ENCODE measurements around the gene GALNT1. TPM values are rescaled to one million over a fixed set of nuclear protein-coding genes. Genes with fewer than 3 reads are reported as not detected.

Gene GALNT1
- total and polyA plus RNA-seq, 4 donors: 18.1 to 65.3 (median 37.3) TPM

DNA sequence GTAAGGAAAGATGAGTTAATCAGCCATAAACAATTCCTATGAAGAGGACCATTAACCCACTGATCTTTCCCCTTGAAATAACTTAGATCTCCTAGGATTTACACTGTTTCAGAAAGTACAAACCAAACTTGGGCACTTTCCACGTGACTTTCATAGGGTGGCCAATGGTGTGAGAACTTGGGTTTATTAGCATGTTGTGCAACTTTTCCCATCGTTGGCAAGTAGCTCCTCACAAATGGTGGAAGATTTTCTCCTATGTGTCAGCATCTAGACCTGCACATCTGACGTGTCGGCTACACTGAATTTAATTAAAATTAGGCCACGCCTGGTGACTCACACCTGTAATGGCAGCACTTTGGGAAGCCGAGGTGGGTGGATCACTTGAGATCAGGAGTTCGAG is 116.3 kb downstream of the GALNT1 start:
- 95 to 98% methylated on average over 7 of the region's 7 CpGs for WGBS, 2 donors
- DNase-seq: no peak
- ATAC-seq (ENCODE audit: low FRiP score): no peak

DNA sequence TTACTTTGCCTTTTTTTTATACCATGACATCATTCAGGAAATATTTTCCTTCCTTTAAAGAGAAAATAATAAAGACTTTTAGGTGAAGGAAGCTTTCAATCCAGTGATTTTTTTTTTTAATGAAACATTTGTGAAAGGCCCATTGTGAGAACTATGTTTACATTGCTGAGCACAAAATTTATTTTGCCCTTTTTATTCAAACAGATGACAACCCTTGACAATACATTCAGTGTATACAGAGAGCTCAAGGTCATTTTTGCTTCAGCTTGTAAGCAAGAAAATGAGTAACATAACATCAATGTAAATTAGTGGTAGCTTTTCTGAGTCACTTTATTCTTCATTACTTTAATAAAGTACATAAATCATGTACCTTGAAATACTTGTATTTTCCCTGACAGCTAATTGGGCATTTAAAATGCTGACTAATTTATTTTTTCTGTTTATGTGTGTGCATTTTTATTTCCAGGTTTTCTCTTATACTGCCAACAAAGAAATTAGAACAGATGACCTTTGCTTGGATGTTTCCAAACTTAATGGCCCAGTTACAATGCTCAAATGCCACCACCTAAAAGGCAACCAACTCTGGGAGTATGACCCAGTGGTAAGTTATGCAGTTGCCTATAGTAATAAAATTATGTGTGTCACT is 121.6 kb downstream of the GALNT1 start:
- no peaks in the 10 kb centered on the region for H3K4me1 ChIP-seq (ENCODE audit: control insufficient read depth in 1 of 2, insufficient read depth in 2 of 2, low read length in 2 of 2)
- peaks cover 1 to 4% of the 10 kb centered on the region in 2 donors for H3K36me3 ChIP-seq (ENCODE audit: control insufficient read depth in 1 of 2, insufficient read depth in 2 of 2, low read length in 1 of 2)
- ATAC-seq (ENCODE audit: low FRiP score): no peak
- no peak overlapping the region for H3K4me3 ChIP-seq (ENCODE audit: low read length in 2 of 2)
- intact Hi-C loops (cut with DNase I): no loop called here
- DNase-seq: no peak
- no peaks in the 10 kb centered on the region for H3K27me3 ChIP-seq (ENCODE audit: control insufficient read depth in 1 of 2, insufficient read depth in 2 of 2, low read length in 1 of 2)
- no peak overlapping the region for H3K27ac ChIP-seq (ENCODE audit: low read depth in 1 of 2, low read length in 2 of 2)
- H3K9me3 ChIP-seq (ENCODE audit: control insufficient read depth, low read length): no peaks in the 10 kb centered on the region

More for the DNA sequence above, 116.3 kb downstream of the GALNT1 start:
- intact Hi-C loops (cut with DNase I): loop anchor here in 1 of 2 donors (10.0 kb wide), 1 partner anchor 293 kb away; no protein-coding TSS in a partner anchor
- H3K9me3 ChIP-seq (ENCODE audit: control insufficient read depth, low read length): no peaks in the 10 kb centered on the region
- H3K4me1 ChIP-seq (ENCODE audit: control insufficient read depth in 1 of 2, insufficient read depth in 2 of 2, low read length in 2 of 2): peaks cover 2 to 4% of the 10 kb centered on the region in 2 donors
- H3K27ac ChIP-seq (ENCODE audit: low read depth in 1 of 2, low read length in 2 of 2): no peak overlapping the region
- H3K36me3 ChIP-seq (ENCODE audit: control insufficient read depth in 1 of 2, insufficient read depth in 2 of 2, low read length in 1 of 2): peaks cover 0 to 4% of the 10 kb centered on the region in 2 donors
- no peaks in the 10 kb centered on the region for H3K27me3 ChIP-seq (ENCODE audit: control insufficient read depth in 1 of 2, insufficient read depth in 2 of 2, low read length in 1 of 2)
- H3K4me3 ChIP-seq (ENCODE audit: low read length in 2 of 2): no peak overlapping the region

DNA sequence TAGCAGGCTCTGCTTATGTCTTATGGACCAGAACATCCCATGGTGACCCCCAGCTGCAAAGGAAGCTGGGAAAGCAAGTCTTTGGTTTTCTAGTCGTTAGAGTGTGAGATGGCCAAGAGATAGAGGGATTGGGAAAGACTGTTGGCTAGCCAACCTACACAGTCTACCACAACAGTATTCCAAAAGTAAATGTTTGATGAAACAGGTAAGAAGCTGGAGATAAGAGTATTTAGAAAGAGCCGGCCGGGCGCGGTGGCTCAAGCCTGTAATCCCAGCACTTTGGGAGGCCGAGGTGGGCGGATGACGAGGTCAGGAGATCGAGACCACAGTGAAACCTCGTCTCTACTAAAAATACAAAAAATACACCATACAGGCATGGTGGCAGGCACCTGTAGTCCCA is 124.4 kb downstream of the GALNT1 start:
- intact Hi-C loops (cut with DNase I): no loop called here
- no peak for DNase-seq
- Histone ChIP-seq H3K27me3 (ENCODE audit: control insufficient read depth in 1 of 2, insufficient read depth in 2 of 2, low read length in 1 of 2) (no peaks in the 10 kb centered on the region), H3K27ac (ENCODE audit: low read depth in 1 of 2, low read length in 2 of 2) (no peak overlapping the region), H3K9me3 (ENCODE audit: control insufficient read depth, low read length) (no peaks in the 10 kb centered on the region), H3K36me3 (ENCODE audit: control insufficient read depth in 1 of 2, insufficient read depth in 2 of 2, low read length in 1 of 2) (peaks cover 1 to 5% of the 10 kb centered on the region in 2 donors), H3K4me3 (ENCODE audit: low read length in 2 of 2) (no peak overlapping the region), H3K4me1 (ENCODE audit: control insufficient read depth in 1 of 2, insufficient read depth in 2 of 2, low read length in 2 of 2) (no peaks in the 10 kb centered on the region)
- WGBS, 2 donors: 93 to 95% methylated on average over 10 of the region's 10 CpGs
- no peak for ATAC-seq (ENCODE audit: low FRiP score)

DNA sequence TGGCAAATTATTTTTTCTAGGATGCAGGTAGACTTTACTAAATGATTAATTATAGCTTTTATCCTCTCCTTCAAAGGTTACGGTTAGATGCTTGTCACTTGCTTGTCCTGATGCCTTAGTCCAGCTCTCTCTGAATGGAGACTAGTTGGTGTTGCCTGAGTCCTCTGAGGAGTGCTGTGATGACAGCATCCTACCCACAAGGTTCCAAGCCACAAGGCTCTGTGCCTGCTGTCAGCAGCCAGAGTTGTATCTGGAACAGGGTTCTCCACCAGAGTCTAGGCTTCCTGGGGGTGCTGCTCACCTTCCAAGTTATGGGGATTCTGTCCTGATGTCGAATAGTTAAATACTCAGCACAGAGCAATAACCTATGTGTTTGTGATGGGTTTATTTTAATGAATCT is 125.7 kb downstream of the GALNT1 start:
- no peak overlapping the region for H3K27ac ChIP-seq (ENCODE audit: low read depth in 1 of 2, low read length in 2 of 2)
- no peaks in the 10 kb centered on the region for H3K9me3 ChIP-seq (ENCODE audit: control insufficient read depth, low read length)
- no peaks in the 10 kb centered on the region for H3K27me3 ChIP-seq (ENCODE audit: control insufficient read depth in 1 of 2, insufficient read depth in 2 of 2, low read length in 1 of 2)
- H3K4me3 ChIP-seq (ENCODE audit: low read length in 2 of 2): no peak overlapping the region
- WGBS, 2 donors: 94 to 98% methylated on average over 2 of the region's 2 CpGs
- intact Hi-C loops (cut with DNase I): no loop called here
- H3K36me3 ChIP-seq (ENCODE audit: control insufficient read depth in 1 of 2, insufficient read depth in 2 of 2, low read length in 1 of 2): peaks cover 1 to 5% of the 10 kb centered on the region in 2 donors
- H3K4me1 ChIP-seq (ENCODE audit: control insufficient read depth in 1 of 2, insufficient read depth in 2 of 2, low read length in 2 of 2): no peaks in the 10 kb centered on the region
- no peak for DNase-seq
- no peak for ATAC-seq (ENCODE audit: low FRiP score)

DNA sequence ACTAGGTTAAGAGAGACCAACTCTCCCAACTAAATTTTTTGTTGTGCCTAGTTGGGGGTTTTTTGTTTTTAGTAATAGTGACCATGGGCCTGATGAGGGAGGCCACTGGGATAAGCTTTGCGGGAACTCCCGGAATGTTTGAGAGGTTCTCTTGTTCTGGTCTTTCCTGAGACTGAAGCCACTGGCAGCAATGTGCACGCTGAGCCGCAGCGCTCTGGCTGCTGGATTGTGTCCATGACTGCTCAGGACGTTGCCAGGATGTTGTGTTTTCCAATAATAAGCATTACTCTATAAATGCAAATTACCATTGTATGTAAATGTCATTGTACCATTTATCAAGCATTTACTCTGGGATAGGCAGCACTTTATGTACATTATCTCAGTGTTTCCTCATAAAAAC is 126.1 kb downstream of the GALNT1 start:
- H3K27ac ChIP-seq (ENCODE audit: low read depth in 1 of 2, low read length in 2 of 2): no peak overlapping the region
- DNase-seq (no peak), ATAC-seq (ENCODE audit: low FRiP score) (no peak)
- H3K36me3 ChIP-seq (ENCODE audit: control insufficient read depth in 1 of 2, insufficient read depth in 2 of 2, low read length in 1 of 2): peaks cover 1 to 5% of the 10 kb centered on the region in 2 donors
- 38% methylated on average over 6 of the region's 6 CpGs for WGBS, 2 donors
- H3K4me3 ChIP-seq (ENCODE audit: low read length in 2 of 2): no peak overlapping the region
- H3K9me3 ChIP-seq (ENCODE audit: control insufficient read depth, low read length): no peaks in the 10 kb centered on the region
- no peaks in the 10 kb centered on the region for H3K27me3 ChIP-seq (ENCODE audit: control insufficient read depth in 1 of 2, insufficient read depth in 2 of 2, low read length in 1 of 2)
- intact Hi-C loops (cut with DNase I): no loop called here
- H3K4me1 ChIP-seq (ENCODE audit: control insufficient read depth in 1 of 2, insufficient read depth in 2 of 2, low read length in 2 of 2): no peaks in the 10 kb centered on the region

DNA sequence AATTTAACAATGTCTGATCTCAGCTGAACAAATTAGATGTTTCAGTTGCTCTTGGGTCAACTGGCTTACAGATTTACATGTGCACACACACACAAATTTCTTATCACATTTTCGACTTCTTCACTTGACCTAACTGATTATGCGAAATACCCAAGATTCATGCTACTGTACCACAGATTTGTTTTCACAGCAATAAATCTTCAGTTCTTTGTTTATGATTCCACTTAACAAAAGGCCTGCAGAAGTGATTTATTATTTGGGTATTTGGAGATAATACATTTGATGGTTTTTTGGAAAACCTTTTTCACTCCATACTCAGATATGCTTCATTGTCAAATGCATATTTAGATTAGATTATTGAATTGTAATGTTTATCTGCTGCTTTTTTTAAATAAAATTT is 129.0 kb downstream of the GALNT1 start:
- no peaks in the 10 kb centered on the region for H3K4me1 ChIP-seq (ENCODE audit: control insufficient read depth in 1 of 2, insufficient read depth in 2 of 2, low read length in 2 of 2)
- peaks cover 0 to 5% of the 10 kb centered on the region in 2 donors for H3K36me3 ChIP-seq (ENCODE audit: control insufficient read depth in 1 of 2, insufficient read depth in 2 of 2, low read length in 1 of 2)
- no peak overlapping the region for H3K27ac ChIP-seq (ENCODE audit: low read depth in 1 of 2, low read length in 2 of 2)
- no peaks in the 10 kb centered on the region for H3K9me3 ChIP-seq (ENCODE audit: control insufficient read depth, low read length)
- DNase-seq: no peak
- no peak overlapping the region for H3K4me3 ChIP-seq (ENCODE audit: low read length in 2 of 2)
- no peak for ATAC-seq (ENCODE audit: low FRiP score)
- WGBS, 2 donors: 77 to 81% methylated on average over 2 of the region's 2 CpGs
- H3K27me3 ChIP-seq (ENCODE audit: control insufficient read depth in 1 of 2, insufficient read depth in 2 of 2, low read length in 1 of 2): no peaks in the 10 kb centered on the region
- intact Hi-C loops (cut with DNase I): no loop called here

DNA sequence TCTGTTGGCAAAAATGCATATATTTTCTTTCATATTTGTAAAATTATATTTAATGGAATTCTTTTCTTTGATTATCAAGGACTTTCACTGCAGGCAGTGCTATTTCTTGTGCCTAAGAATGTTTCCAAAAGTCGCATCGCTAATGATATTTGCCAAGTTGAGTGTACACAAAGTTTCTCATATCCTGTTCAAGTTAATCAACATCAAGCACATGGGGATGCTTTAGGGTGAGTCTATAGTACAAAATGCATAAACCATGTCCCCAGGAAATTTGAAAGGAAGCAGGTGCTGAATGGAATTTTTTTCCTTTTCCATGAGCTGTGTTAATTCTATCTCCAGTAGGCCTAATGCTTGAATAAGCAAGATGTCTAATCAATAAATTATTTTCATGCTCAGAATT is 129.7 kb downstream of the GALNT1 start:
- WGBS, 2 donors: 98 to 100% methylated on average over 2 of the region's 2 CpGs
- Histone ChIP-seq H3K36me3 (ENCODE audit: control insufficient read depth in 1 of 2, insufficient read depth in 2 of 2, low read length in 1 of 2) (peaks cover 0 to 5% of the 10 kb centered on the region in 2 donors), H3K27me3 (ENCODE audit: control insufficient read depth in 1 of 2, insufficient read depth in 2 of 2, low read length in 1 of 2) (no peaks in the 10 kb centered on the region), H3K4me3 (ENCODE audit: low read length in 2 of 2) (no peak overlapping the region), H3K4me1 (ENCODE audit: control insufficient read depth in 1 of 2, insufficient read depth in 2 of 2, low read length in 2 of 2) (no peaks in the 10 kb centered on the region), H3K27ac (ENCODE audit: low read depth in 1 of 2, low read length in 2 of 2) (no peak overlapping the region), H3K9me3 (ENCODE audit: control insufficient read depth, low read length) (no peaks in the 10 kb centered on the region)
- DNase-seq (no peak), ATAC-seq (ENCODE audit: low FRiP score) (no peak)
- intact Hi-C loops (cut with DNase I): no loop called here

DNA sequence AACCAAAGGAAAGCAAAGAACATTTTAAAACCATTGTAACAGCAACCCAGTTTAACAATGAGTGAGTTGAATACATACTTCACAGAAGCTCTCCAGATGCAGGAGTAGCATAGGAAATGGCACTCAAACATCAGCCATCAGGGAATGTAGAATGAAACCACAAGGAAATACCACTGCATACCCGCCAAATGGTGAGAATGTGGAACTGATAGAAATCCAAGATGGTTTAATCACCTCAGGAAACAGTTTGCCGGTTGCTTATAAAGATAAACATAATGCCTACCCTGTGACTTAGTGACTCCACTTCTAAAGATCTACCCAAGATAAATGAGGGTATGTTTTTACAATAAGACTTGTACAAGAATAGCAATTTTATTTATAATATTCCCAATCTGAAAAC is 132.0 kb downstream of the GALNT1 start:
- DNase-seq: no peak
- ATAC-seq (ENCODE audit: low FRiP score): no peak
- Histone ChIP-seq H3K4me1 (ENCODE audit: control insufficient read depth in 1 of 2, insufficient read depth in 2 of 2, low read length in 2 of 2) (no peaks in the 10 kb centered on the region), H3K4me3 (ENCODE audit: low read length in 2 of 2) (no peak overlapping the region), H3K9me3 (ENCODE audit: control insufficient read depth, low read length) (no peaks in the 10 kb centered on the region), H3K36me3 (ENCODE audit: control insufficient read depth in 1 of 2, insufficient read depth in 2 of 2, low read length in 1 of 2) (peaks cover 0 to 5% of the 10 kb centered on the region in 2 donors), H3K27ac (ENCODE audit: low read depth in 1 of 2, low read length in 2 of 2) (no peak overlapping the region), H3K27me3 (ENCODE audit: control insufficient read depth in 1 of 2, insufficient read depth in 2 of 2, low read length in 1 of 2) (no peaks in the 10 kb centered on the region)
- 73 to 83% methylated on average over 2 of the region's 2 CpGs for WGBS, 2 donors
- intact Hi-C loops (cut with DNase I): no loop called here

DNA sequence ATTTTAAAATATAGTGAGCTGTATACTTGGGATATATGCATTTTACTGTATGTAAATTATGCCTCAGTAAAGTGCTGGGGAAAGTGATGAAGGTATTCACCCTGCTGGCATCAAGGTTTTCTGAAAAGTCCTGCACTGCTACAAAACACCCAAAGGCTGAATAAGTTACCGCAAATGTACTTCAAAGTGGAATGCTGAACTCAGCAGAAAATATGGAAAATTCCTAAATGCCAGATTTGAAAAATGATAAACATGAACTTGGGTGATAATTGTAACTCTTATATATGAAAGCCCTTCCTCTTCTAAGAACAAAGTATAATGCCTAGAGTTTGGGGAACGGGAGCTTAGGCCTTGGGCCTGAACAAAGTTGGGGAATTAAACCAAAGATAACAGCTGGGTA is 133.0 kb downstream of the GALNT1 start:
- H3K27ac ChIP-seq (ENCODE audit: low read depth in 1 of 2, low read length in 2 of 2): no peak overlapping the region
- DNase-seq (no peak), ATAC-seq (ENCODE audit: low FRiP score) (no peak)
- intact Hi-C loops (cut with DNase I): no loop called here
- no peaks in the 10 kb centered on the region for H3K4me1 ChIP-seq (ENCODE audit: control insufficient read depth in 1 of 2, insufficient read depth in 2 of 2, low read length in 2 of 2)
- H3K27me3 ChIP-seq (ENCODE audit: control insufficient read depth in 1 of 2, insufficient read depth in 2 of 2, low read length in 1 of 2): no peaks in the 10 kb centered on the region
- WGBS, 2 donors: 85 to 89% methylated on average over 2 of the region's 2 CpGs
- H3K9me3 ChIP-seq (ENCODE audit: control insufficient read depth, low read length): no peaks in the 10 kb centered on the region
- H3K36me3 ChIP-seq (ENCODE audit: control insufficient read depth in 1 of 2, insufficient read depth in 2 of 2, low read length in 1 of 2): peaks cover 0 to 2% of the 10 kb centered on the region in 2 donors
- H3K4me3 ChIP-seq (ENCODE audit: low read length in 2 of 2): no peak overlapping the region

Measured in aorta (tissue), 5 donors.